ENCODE results near the gene ABI3BP.

Gene ABI3BP

GRCh38 chr3:100893108-100893507 is 100.1 kb downstream of the ABI3BP start:
- no peak for TF ChIP-seq CTCF (IDR thresholded peaks at IDR 0.05; ENCODE audit: borderline replicate concordance, insufficient read depth, low read depth, low read length)
- H3K4me3 ChIP-seq (ENCODE audit: low read depth, low read length): no peak overlapping the region

- no peak for TF ChIP-seq CTCF (IDR thresholded peaks at IDR 0.05; ENCODE audit: borderline replicate concordance, insufficient read depth, low read depth, low read length)
- no peak overlapping the region for H3K4me3 ChIP-seq (ENCODE audit: low read depth, low read length)
Measured at GRCh38 chr3:100891827-100892226, 101.4 kb downstream of the ABI3BP start.

GRCh38 chr3:100891033-100891432 is 102.2 kb downstream of the ABI3BP start:
- no peak overlapping the region for H3K4me3 ChIP-seq (ENCODE audit: low read depth, low read length)
- TF ChIP-seq CTCF (IDR thresholded peaks at IDR 0.05; ENCODE audit: borderline replicate concordance, insufficient read depth, low read depth, low read length): no peak

GRCh38 chr3:100888881-100889280 is 104.3 kb downstream of the ABI3BP start:
- H3K4me3 ChIP-seq (ENCODE audit: low read depth, low read length): no peak overlapping the region
- TF ChIP-seq CTCF (IDR thresholded peaks at IDR 0.05; ENCODE audit: borderline replicate concordance, insufficient read depth, low read depth, low read length): no peak

GRCh38 chr3:100882571-100882984 is 110.6 kb downstream of the ABI3BP start:
- no peak overlapping the region for H3K4me3 ChIP-seq (ENCODE audit: low read depth, low read length)
- TF ChIP-seq CTCF (IDR thresholded peaks at IDR 0.05; ENCODE audit: borderline replicate concordance, insufficient read depth, low read depth, low read length): no peak

GRCh38 chr3:100880845-100881244 is 112.4 kb downstream of the ABI3BP start:
- TF ChIP-seq CTCF (IDR thresholded peaks at IDR 0.05; ENCODE audit: borderline replicate concordance, insufficient read depth, low read depth, low read length): no peak
- no peak overlapping the region for H3K4me3 ChIP-seq (ENCODE audit: low read depth, low read length)

GRCh38 chr3:100880072-100880471 is 113.1 kb downstream of the ABI3BP start:
- TF ChIP-seq CTCF (IDR thresholded peaks at IDR 0.05; ENCODE audit: borderline replicate concordance, insufficient read depth, low read depth, low read length): no peak

More at GRCh38 chr3:100880072-100880471, 113.1 kb downstream of the ABI3BP start:
- H3K4me3 ChIP-seq (ENCODE audit: low read depth, low read length): no peak overlapping the region
